Measurements from ENCODE around the gene COPG1. TPM values are rescaled to one million over a fixed set of nuclear protein-coding genes. Genes with fewer than 3 reads are reported as not detected.
A peak's percentile ranks its signal among the peaks of the same experiment; 100 is the strongest.

The COPG1 gene
- total RNA-seq, 5 donors from 2014 or later (not counting 1 experiment from before 2014, with no cell fraction given): 96.0 to 139 (median 116) TPM

- ChIA-PET CTCF (interaction anchor here (0.6 to 2.2 kb wide), 14 partner anchors 11 to 578 kb away, joined by 3 to 12 read pairs (median 4); partner anchors contain the start of genes HMCES (in 1 of the 2), IFT122 (in 1 of the 2) and MBD4 (in 1 of the 2)), POLR2A (interaction anchor here (0.6 to 2.8 kb wide), 24 partner anchors 9 to 679 kb away, joined by 3 to 21 read pairs (median 4); partner anchors contain the start of genes HMCES (in 2 of the 2), COPG1 (in 1 of the 2), IFT122 (in 1 of the 2) and MBD4 (in 1 of the 2))
- H3K36me3 ChIP-seq (ENCODE audit: control insufficient read depth in 2 of 2, extremely low read depth in 1 of 2, insufficient read depth in 1 of 2, low read length in 1 of 2): no peaks in the 10 kb centered on the region
- Mint-ChIP-seq H3K4me1 (peaks cover 22 to 28% (median 23%) of the 10 kb centered on the region in 3 donors), H3K27me3 (no peaks in the 10 kb centered on the region), H3K36me3 (no peaks in the 10 kb centered on the region), H3K9me3 (no peaks in the 10 kb centered on the region), H3K27ac (peak overlapping the region; percentile 79 to 84), H3K4me3 (peak overlapping the region; percentile 83 to 93 (median 89))
- peak; percentile 58 to 64 (median 62) for ATAC-seq (replicated peaks in 1 of 4)
- no peaks in the 10 kb centered on the region for H3K9me3 ChIP-seq
- no peak overlapping the region for H3K27ac ChIP-seq (ENCODE audit: low read length)
- H3K27me3 ChIP-seq (replicated peaks in 1 of 2; ENCODE audit: control insufficient read depth in 2 of 2, extremely low read depth in 1 of 2, insufficient read depth in 2 of 2, low read length in 1 of 2): no peaks in the 10 kb centered on the region
- H3K4me3 ChIP-seq (ENCODE audit: control insufficient read depth in 1 of 2, extremely low read depth in 1 of 2, low read length in 1 of 2): peak overlapping the region; percentile 71 to 96
- WGBS (ENCODE audit: insufficient coverage): 0% methylated on average over 63 of the region's 65 CpGs
- H3K4me1 ChIP-seq (ENCODE audit: control insufficient read depth in 1 of 2, extremely low read depth in 1 of 2, insufficient read depth in 2 of 2, low read length in 2 of 2): peaks cover 10 to 36% of the 10 kb centered on the region in 2 experiments
- peak; percentile 67 to 92 (median 84) for DNase-seq
Measured at GRCh38 chr3:129316248-129317013, 67.0 kb downstream of the COPG1 start.

- Mint-ChIP-seq H3K4me3 (peak overlapping the region; percentile 72 to 93 (median 89)), H3K27me3 (no peaks in the 10 kb centered on the region), H3K4me1 (peaks cover 17 to 24% (median 19%) of the 10 kb centered on the region in 3 donors), H3K27ac (no peak overlapping the region), H3K36me3 (no peaks in the 10 kb centered on the region), H3K9me3 (no peaks in the 10 kb centered on the region)
- 49% methylated on average over 10 of the region's 15 CpGs for WGBS (ENCODE audit: insufficient coverage)
- peaks cover 10 to 36% of the 10 kb centered on the region in 2 experiments for H3K4me1 ChIP-seq (ENCODE audit: control insufficient read depth in 1 of 2, extremely low read depth in 1 of 2, insufficient read depth in 2 of 2, low read length in 2 of 2)
- no peaks in the 10 kb centered on the region for H3K27me3 ChIP-seq (replicated peaks in 1 of 2; ENCODE audit: control insufficient read depth in 2 of 2, extremely low read depth in 1 of 2, insufficient read depth in 2 of 2, low read length in 1 of 2)
- ATAC-seq (replicated peaks in 1 of 4) (no peak), DNase-seq (no peak)
- ChIA-PET POLR2A (interaction anchor here (0.6 to 2.8 kb wide), 8 partner anchors 34 to 679 kb away, joined by 3 to 21 read pairs (median 6); partner anchors contain the start of genes HMCES (in 2 of the 2), COPG1 (in 1 of the 2), IFT122 (in 1 of the 2) and MBD4 (in 1 of the 2)), CTCF (interaction anchor here (0.6 to 2.2 kb wide), 12 partner anchors 15 to 577 kb away, joined by 3 to 12 read pairs (median 4); partner anchors contain the start of genes HMCES (in 1 of the 2), IFT122 (in 1 of the 2) and MBD4 (in 1 of the 2))
- H3K9me3 ChIP-seq: no peaks in the 10 kb centered on the region
- no peak overlapping the region for H3K27ac ChIP-seq (ENCODE audit: low read length)
- H3K36me3 ChIP-seq (ENCODE audit: control insufficient read depth in 2 of 2, extremely low read depth in 1 of 2, insufficient read depth in 1 of 2, low read length in 1 of 2): no peaks in the 10 kb centered on the region
- peak overlapping the region; percentile 71 to 96 for H3K4me3 ChIP-seq (ENCODE audit: control insufficient read depth in 1 of 2, extremely low read depth in 1 of 2, low read length in 1 of 2)
Measured at GRCh38 chr3:129317014-129317771, 67.8 kb downstream of the COPG1 start.

GRCh38 chr3:129317848-129318247, 68.4 kb downstream of the COPG1 start:
- no peak overlapping the region for H3K27ac ChIP-seq (ENCODE audit: low read length)
- WGBS (ENCODE audit: insufficient coverage): 79% methylated on average over 5 of the region's 5 CpGs
- ChIA-PET CTCF (no interaction called here), POLR2A (no interaction called here)
- H3K27ac Mint-ChIP-seq: no peak overlapping the region
- H3K9me3 Mint-ChIP-seq: no peaks in the 10 kb centered on the region
- H3K9me3 ChIP-seq: no peaks in the 10 kb centered on the region
- peaks cover 10 to 33% of the 10 kb centered on the region in 2 experiments for H3K4me1 ChIP-seq (ENCODE audit: control insufficient read depth in 1 of 2, extremely low read depth in 1 of 2, insufficient read depth in 2 of 2, low read length in 2 of 2)
- DNase-seq: no peak
- no peaks in the 10 kb centered on the region for H3K27me3 ChIP-seq (replicated peaks in 1 of 2; ENCODE audit: control insufficient read depth in 2 of 2, extremely low read depth in 1 of 2, insufficient read depth in 2 of 2, low read length in 1 of 2)
- ATAC-seq (replicated peaks in 1 of 4): no peak
- H3K4me3 Mint-ChIP-seq: peak overlapping the region in 1 of 3 donors; percentile 93
- peaks cover 14 to 17% (median 15%) of the 10 kb centered on the region in 3 donors for H3K4me1 Mint-ChIP-seq
- H3K4me3 ChIP-seq (ENCODE audit: control insufficient read depth in 1 of 2, extremely low read depth in 1 of 2, low read length in 1 of 2): no peak overlapping the region
- H3K36me3 ChIP-seq (ENCODE audit: control insufficient read depth in 2 of 2, extremely low read depth in 1 of 2, insufficient read depth in 1 of 2, low read length in 1 of 2): no peaks in the 10 kb centered on the region
- H3K36me3 Mint-ChIP-seq: no peaks in the 10 kb centered on the region
- H3K27me3 Mint-ChIP-seq: no peaks in the 10 kb centered on the region

- DNase-seq (no peak), ATAC-seq (replicated peaks in 1 of 4) (no peak)
- Histone ChIP-seq H3K4me3 (ENCODE audit: control insufficient read depth in 1 of 2, extremely low read depth in 1 of 2, low read length in 1 of 2) (no peak overlapping the region), H3K27ac (ENCODE audit: low read length) (no peak overlapping the region), H3K27me3 (replicated peaks in 1 of 2; ENCODE audit: control insufficient read depth in 2 of 2, extremely low read depth in 1 of 2, insufficient read depth in 2 of 2, low read length in 1 of 2) (no peaks in the 10 kb centered on the region), H3K9me3 (no peaks in the 10 kb centered on the region), H3K36me3 (ENCODE audit: control insufficient read depth in 2 of 2, extremely low read depth in 1 of 2, insufficient read depth in 1 of 2, low read length in 1 of 2) (no peaks in the 10 kb centered on the region), H3K4me1 (ENCODE audit: control insufficient read depth in 1 of 2, extremely low read depth in 1 of 2, insufficient read depth in 2 of 2, low read length in 2 of 2) (peaks cover 7 to 24% of the 10 kb centered on the region in 2 experiments)
- Mint-ChIP-seq H3K36me3 (no peaks in the 10 kb centered on the region), H3K27ac (no peak overlapping the region), H3K4me3 (peak overlapping the region in 1 of 3 donors; percentile 32), H3K4me1 (peaks cover 5 to 7% (median 7%) of the 10 kb centered on the region in 3 donors), H3K9me3 (no peaks in the 10 kb centered on the region), H3K27me3 (no peaks in the 10 kb centered on the region)
- ChIA-PET POLR2A (no interaction called here), CTCF (no interaction called here)
- whole genome bisulfite sequencing (ENCODE audit: insufficient coverage): 95% methylated on average over 14 of the region's 15 CpGs
Measured at GRCh38 chr3:129318921-129319320, 69.5 kb downstream of the COPG1 start.

GRCh38 chr3:129320261-129320660, 70.9 kb downstream of the COPG1 start:
- no peaks in the 10 kb centered on the region for H3K36me3 Mint-ChIP-seq
- Histone ChIP-seq H3K27me3 (replicated peaks in 1 of 2; ENCODE audit: control insufficient read depth in 2 of 2, extremely low read depth in 1 of 2, insufficient read depth in 2 of 2, low read length in 1 of 2) (peaks cover 0 to 5% of the 10 kb centered on the region in 2 experiments), H3K27ac (ENCODE audit: low read length) (no peak overlapping the region), H3K9me3 (no peaks in the 10 kb centered on the region), H3K4me3 (ENCODE audit: control insufficient read depth in 1 of 2, extremely low read depth in 1 of 2, low read length in 1 of 2) (no peak overlapping the region), H3K36me3 (ENCODE audit: control insufficient read depth in 2 of 2, extremely low read depth in 1 of 2, insufficient read depth in 1 of 2, low read length in 1 of 2) (no peaks in the 10 kb centered on the region), H3K4me1 (ENCODE audit: control insufficient read depth in 1 of 2, extremely low read depth in 1 of 2, insufficient read depth in 2 of 2, low read length in 2 of 2) (peaks cover 2 to 13% of the 10 kb centered on the region in 2 experiments)
- WGBS (ENCODE audit: insufficient coverage): 90% methylated on average over 2 of the region's 8 CpGs
- DNase-seq (no peak), ATAC-seq (replicated peaks in 1 of 4) (no peak)
- no peaks in the 10 kb centered on the region for H3K27me3 Mint-ChIP-seq
- no peak overlapping the region for H3K4me3 Mint-ChIP-seq
- peaks cover 0 to 5% (median 2%) of the 10 kb centered on the region in 3 donors for H3K4me1 Mint-ChIP-seq
- H3K9me3 Mint-ChIP-seq: no peaks in the 10 kb centered on the region
- CTCF ChIA-PET: no interaction called here
- H3K27ac Mint-ChIP-seq: no peak overlapping the region
- POLR2A ChIA-PET: no interaction called here

Measured in T-cell (primary cell).